ENCODE measurements around the gene POGZ.

The POGZ gene, protein sequence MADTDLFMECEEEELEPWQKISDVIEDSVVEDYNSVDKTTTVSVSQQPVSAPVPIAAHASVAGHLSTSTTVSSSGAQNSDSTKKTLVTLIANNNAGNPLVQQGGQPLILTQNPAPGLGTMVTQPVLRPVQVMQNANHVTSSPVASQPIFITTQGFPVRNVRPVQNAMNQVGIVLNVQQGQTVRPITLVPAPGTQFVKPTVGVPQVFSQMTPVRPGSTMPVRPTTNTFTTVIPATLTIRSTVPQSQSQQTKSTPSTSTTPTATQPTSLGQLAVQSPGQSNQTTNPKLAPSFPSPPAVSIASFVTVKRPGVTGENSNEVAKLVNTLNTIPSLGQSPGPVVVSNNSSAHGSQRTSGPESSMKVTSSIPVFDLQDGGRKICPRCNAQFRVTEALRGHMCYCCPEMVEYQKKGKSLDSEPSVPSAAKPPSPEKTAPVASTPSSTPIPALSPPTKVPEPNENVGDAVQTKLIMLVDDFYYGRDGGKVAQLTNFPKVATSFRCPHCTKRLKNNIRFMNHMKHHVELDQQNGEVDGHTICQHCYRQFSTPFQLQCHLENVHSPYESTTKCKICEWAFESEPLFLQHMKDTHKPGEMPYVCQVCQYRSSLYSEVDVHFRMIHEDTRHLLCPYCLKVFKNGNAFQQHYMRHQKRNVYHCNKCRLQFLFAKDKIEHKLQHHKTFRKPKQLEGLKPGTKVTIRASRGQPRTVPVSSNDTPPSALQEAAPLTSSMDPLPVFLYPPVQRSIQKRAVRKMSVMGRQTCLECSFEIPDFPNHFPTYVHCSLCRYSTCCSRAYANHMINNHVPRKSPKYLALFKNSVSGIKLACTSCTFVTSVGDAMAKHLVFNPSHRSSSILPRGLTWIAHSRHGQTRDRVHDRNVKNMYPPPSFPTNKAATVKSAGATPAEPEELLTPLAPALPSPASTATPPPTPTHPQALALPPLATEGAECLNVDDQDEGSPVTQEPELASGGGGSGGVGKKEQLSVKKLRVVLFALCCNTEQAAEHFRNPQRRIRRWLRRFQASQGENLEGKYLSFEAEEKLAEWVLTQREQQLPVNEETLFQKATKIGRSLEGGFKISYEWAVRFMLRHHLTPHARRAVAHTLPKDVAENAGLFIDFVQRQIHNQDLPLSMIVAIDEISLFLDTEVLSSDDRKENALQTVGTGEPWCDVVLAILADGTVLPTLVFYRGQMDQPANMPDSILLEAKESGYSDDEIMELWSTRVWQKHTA (N-terminal part only)

DNA sequence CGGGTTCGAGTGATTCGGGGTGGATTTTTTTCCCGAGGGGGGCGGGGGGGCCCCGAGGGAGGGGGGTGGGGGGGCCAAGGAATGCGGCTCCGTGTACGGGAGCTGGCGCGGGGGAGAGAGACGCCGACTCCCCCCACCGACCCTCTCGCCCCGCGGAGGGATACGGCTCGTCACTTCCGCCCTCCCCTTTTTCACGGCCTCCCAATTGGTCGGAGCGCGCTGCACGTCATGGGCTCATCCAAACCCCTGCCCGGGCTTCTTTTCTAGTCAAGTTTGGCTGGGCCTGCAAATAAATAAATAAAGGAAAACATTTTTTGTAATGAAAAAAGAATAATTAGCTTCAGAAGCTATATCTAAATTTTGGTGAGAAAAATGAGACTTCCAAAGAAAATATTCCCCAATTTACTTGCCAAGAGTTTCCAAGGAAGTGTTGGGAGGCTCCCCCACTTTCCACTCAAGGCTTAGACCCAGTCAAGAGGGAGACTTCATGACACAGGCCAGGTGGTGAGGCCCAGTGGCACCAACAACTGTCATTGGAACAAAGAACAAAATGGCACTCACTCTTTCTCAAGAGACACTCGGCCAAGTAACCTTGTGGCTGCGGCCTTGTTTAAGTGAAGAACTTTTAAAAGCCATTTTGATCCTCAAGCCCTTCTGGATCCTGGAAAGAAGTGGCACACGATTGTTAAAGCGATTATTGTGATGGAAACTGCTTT, at the start of gene POGZ:
POGZ (minus strand) TSS at position 164 of the 716 bp plus-strand sequence. CDS start 17,290 bp downstream, outside the sequence.
- peak within 1 kb of the TSS; percentile 96 for H3K27ac ChIP-seq
- TF ChIP-seq, protein P1, sequence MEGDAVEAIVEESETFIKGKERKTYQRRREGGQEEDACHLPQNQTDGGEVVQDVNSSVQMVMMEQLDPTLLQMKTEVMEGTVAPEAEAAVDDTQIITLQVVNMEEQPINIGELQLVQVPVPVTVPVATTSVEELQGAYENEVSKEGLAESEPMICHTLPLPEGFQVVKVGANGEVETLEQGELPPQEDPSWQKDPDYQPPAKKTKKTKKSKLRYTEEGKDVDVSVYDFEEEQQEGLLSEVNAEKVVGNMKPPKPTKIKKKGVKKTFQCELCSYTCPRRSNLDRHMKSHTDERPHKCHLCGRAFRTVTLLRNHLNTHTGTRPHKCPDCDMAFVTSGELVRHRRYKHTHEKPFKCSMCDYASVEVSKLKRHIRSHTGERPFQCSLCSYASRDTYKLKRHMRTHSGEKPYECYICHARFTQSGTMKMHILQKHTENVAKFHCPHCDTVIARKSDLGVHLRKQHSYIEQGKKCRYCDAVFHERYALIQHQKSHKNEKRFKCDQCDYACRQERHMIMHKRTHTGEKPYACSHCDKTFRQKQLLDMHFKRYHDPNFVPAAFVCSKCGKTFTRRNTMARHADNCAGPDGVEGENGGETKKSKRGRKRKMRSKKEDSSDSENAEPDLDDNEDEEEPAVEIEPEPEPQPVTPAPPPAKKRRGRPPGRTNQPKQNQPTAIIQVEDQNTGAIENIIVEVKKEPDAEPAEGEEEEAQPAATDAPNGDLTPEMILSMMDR (conservative IDR thresholded peaks at IDR 0.05) = no peak

DNA sequence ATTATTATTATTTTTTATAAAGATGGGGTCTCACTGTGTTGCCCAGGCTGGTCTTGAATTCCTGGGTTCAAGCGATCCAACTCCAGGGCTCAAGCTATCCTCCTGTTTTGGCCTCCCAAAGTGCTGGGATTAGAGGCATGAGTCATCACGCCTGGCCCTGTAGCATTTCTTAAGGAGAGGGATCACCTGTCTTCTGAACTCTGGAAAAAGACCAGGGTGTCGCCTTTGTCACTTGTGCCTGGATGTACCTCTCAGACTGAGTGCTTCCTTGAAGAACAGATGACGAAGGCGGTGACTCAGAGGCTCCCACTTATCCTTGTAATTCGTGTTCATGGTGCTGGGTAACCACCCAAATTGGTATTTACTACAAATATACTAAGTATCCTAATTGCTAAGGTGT, 49.5 kb upstream of the POGZ start:
- H3K27ac ChIP-seq = no peak overlapping the region
- TF ChIP-seq, protein P1 (conservative IDR thresholded peaks at IDR 0.05) = no peak

DNA sequence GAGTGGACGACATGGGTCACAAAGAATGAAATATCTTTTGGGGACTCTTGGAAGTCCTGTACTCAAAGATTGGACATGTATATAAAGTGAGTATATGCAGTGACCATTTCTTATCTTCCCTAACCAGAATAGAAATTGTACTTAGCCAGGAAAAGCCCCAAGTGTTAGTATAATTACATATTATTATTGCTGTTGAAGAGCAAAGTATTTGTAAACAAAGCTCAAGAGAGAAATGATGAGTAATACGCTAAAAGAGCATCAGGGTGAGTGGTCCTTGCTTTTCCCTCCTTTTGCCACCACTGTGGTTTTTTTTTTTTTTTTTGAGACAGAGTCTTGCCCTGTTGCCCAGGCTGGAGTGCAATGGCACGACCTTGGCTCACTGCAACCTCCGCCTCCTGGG, 45.5 kb upstream of the POGZ start:
- TF ChIP-seq, protein P1 (conservative IDR thresholded peaks at IDR 0.05) = no peak
- no peak overlapping the region for H3K27ac ChIP-seq

DNA sequence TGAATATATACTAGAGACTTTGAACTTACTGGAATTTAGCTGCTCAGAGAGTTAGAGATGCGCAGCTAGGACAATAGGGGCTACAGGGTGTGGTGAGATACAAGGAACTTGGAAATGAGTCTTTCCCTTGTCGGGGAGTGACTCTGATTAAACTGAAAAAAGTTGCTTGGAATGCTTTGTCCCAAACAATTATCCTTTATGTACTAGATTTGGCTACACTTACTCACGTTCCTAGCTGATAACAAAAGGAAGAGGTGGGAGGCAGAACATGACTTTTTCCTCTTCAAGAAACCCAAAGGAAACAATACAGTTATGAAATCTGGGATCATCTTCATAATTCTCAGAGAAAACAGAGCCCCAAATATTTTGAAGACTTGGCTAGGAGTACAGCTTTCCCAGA, 45.0 kb upstream of the POGZ start:
- H3K27ac ChIP-seq = no peak overlapping the region
- TF ChIP-seq, protein P1 (conservative IDR thresholded peaks at IDR 0.05) = no peak

DNA sequence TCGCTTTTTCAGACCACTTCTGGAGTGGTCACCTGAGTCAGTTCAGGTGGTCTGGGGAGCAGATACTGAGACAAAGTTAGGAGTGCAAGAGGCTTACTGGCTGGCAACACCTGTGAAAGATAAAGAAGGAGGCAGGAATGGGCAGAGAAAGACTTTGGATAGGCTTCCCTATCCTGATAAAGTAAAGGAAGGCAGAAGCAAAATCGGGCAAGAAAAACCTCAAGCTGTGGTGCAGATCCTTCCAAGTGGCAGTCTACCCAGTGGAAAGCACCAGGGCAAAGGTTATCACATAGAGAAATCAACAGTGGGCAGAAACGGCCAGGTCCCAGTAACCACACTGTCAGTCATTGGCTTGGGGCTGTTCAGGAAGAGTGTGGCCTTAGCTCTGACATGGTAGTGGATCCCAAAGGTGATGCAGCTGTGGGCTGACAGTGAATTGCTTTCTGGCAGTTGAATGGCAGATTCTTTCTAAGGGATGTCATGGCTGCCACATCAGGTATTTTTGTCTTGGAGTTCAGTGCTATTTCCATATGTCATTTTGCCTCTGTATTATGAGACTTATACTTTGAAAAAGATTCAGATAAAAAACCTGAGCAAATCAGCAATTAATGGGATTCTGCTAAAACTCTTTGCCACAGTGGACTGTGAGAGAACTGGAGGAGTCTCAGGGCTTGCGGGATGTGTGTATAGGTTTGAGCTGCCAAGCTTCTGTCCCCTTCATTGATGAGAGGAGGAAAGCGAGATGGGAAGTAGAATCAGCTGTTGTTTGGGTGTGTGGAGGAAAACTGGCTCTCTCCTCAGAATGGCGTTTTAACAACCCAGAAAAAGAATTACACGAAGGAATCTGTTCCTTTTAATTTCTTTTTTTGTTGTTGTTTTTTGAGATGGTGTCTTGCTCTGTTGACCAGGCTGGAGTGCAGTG, 43.8 kb upstream of the POGZ start:
- no peak overlapping the region for H3K27ac ChIP-seq
- TF ChIP-seq, protein P1 (conservative IDR thresholded peaks at IDR 0.05) = no peak

DNA sequence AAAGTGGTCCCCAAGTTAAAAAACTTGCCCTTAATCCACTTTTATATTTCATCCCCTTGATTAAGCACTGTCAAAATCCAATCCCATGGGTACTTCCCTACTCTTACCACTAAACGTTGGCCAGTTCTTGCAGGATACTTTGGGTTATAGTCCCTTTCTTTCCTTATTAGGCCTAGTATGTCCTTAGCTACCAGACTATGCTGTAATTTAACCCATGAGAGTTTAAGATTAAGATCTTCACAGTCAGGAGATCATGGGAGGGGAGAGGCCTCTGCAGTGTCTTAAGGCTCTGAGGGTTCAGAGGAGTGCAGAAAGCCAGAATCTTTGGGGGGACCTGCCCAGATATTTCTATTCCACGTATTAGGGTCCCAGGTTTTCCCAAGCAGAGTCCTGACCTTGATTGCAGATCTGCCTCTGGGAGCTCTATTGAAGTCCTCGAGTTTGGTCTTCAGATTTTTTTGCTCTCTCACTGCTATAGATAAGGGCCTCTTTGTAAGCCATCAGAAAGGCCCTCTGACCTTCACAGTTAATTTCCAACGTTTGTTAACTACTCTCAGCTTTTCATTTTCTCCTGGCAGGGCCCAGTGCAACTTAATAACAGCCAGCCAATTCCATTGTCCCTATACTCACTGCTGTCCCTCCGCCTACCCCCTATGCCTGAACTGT, 42.9 kb upstream of the POGZ start:
- H3K27ac ChIP-seq = no peak overlapping the region
- TF ChIP-seq, protein P1 (conservative IDR thresholded peaks at IDR 0.05) = no peak
